ENCODE measurements around the gene DYNC1I1.
A peak's percentile ranks its signal among the peaks of the same experiment; 100 is the strongest.

The DYNC1I1 gene

GRCh38 chr7:95867309-95867708 lies 95.0 kb downstream of the DYNC1I1 start:
- peaks cover 6% of the 10 kb centered on the region for H3K4me1 Mint-ChIP-seq
- H3K9me3 Mint-ChIP-seq: no peaks in the 10 kb centered on the region
- TF ChIP-seq CTCF (IDR thresholded peaks at IDR 0.05; ENCODE audit: unreplicated experiment in 3 of 3): no peak
- H3K27ac Mint-ChIP-seq: no peak overlapping the region
- no peak overlapping the region for H3K4me3 Mint-ChIP-seq
- peaks cover 5% of the 10 kb centered on the region for H3K27me3 Mint-ChIP-seq (ENCODE audit: low read depth)
- no peaks in the 10 kb centered on the region for H3K36me3 Mint-ChIP-seq (ENCODE audit: low read depth)

GRCh38 chr7:95871075-95871848 lies 98.9 kb downstream of the DYNC1I1 start:
- peak; percentile 59 to 72 (median 64) for TF ChIP-seq CTCF (IDR thresholded peaks at IDR 0.05; ENCODE audit: unreplicated experiment in 3 of 3)
- Mint-ChIP-seq H3K27ac (peak overlapping the region; percentile 10 to 23 (median 13)), H3K4me3 (no peak overlapping the region), H3K36me3 (ENCODE audit: low read depth) (no peaks in the 10 kb centered on the region), H3K9me3 (no peaks in the 10 kb centered on the region), H3K4me1 (peaks cover 6% of the 10 kb centered on the region), H3K27me3 (ENCODE audit: low read depth) (peaks cover 3% of the 10 kb centered on the region)

GRCh38 chr7:95871896-95872295 lies 99.5 kb downstream of the DYNC1I1 start:
- TF ChIP-seq CTCF (IDR thresholded peaks at IDR 0.05; ENCODE audit: unreplicated experiment in 3 of 3): no peak
- no peaks in the 10 kb centered on the region for H3K36me3 Mint-ChIP-seq (ENCODE audit: low read depth)

GRCh38 chr7:95874129-95874528 lies 101.8 kb downstream of the DYNC1I1 start:
- Mint-ChIP-seq H3K36me3 (ENCODE audit: low read depth) (no peaks in the 10 kb centered on the region), H3K27ac (peak overlapping the region in 1 of 3 experiments; percentile 12), H3K9me3 (peaks cover 10% of the 10 kb centered on the region), H3K4me3 (no peak overlapping the region), H3K27me3 (ENCODE audit: low read depth) (peaks cover 3% of the 10 kb centered on the region), H3K4me1 (peaks cover 6% of the 10 kb centered on the region)
- no peak for TF ChIP-seq CTCF (IDR thresholded peaks at IDR 0.05; ENCODE audit: unreplicated experiment in 3 of 3)

More at GRCh38 chr7:95871896-95872295, 99.5 kb downstream of the DYNC1I1 start:
- peaks cover 3% of the 10 kb centered on the region for H3K27me3 Mint-ChIP-seq (ENCODE audit: low read depth)
- H3K9me3 Mint-ChIP-seq: no peaks in the 10 kb centered on the region
- peak overlapping the region in 1 of 3 experiments; percentile 10 for H3K27ac Mint-ChIP-seq
- H3K4me3 Mint-ChIP-seq: no peak overlapping the region
- H3K4me1 Mint-ChIP-seq: peaks cover 6% of the 10 kb centered on the region

- peaks cover 3% of the 10 kb centered on the region for H3K27me3 Mint-ChIP-seq (ENCODE audit: low read depth)
- H3K36me3 Mint-ChIP-seq (ENCODE audit: low read depth): no peaks in the 10 kb centered on the region
- H3K27ac Mint-ChIP-seq: peak overlapping the region in 1 of 3 experiments; percentile 12
- H3K4me3 Mint-ChIP-seq: no peak overlapping the region
- peaks cover 10% of the 10 kb centered on the region for H3K9me3 Mint-ChIP-seq
- no peak for TF ChIP-seq CTCF (IDR thresholded peaks at IDR 0.05; ENCODE audit: unreplicated experiment in 3 of 3)
- H3K4me1 Mint-ChIP-seq: peaks cover 6% of the 10 kb centered on the region
These were observed 102.3 kb downstream of the DYNC1I1 start for GRCh38 chr7:95874541-95875265.
